GM23338 (cell line): ENCODE measurements around the gene CDH18. TPM values are rescaled to one million over a fixed set of nuclear protein-coding genes. Genes with fewer than 3 reads are reported as not detected.

Experiments
- ATAC-seq: fragments of 200-7000 bp; cut with Tn5 transposase; 3 replicates; pipeline ENCODE4 v1.9.1; 2020
- DNase-seq: peaks from one replicate; pipeline ENCODE4 v3.0.0-alpha.2; 2015; ENCODE audit warnings: low spot score
- H2AFZ ChIP-seq: fragments of 200-600 bp; sonication (generic); 2 replicates; pipeline ENCODE4 v1.8.0; 2016; ENCODE audit warnings: antibody characterized with exemption, mild to moderate bottlenecking, moderate library complexity
- H3F3A ChIP-seq: fragments of 200-600 bp; sonication (generic); replicated peaks from 2 replicates; pipeline ENCODE4 v1.8.0; 2017; ENCODE audit warnings: antibody characterized with exemption, mixed run types, low read depth
- H3K27ac ChIP-seq: fragments of 200-600 bp; sonication (generic); 2 replicates; pipeline ENCODE4 v1.6.1; 2016; ENCODE audit warnings: low read depth
- H3K27me3 ChIP-seq: fragments of 200-600 bp; sonication (generic); 2 replicates; pipeline ENCODE4 v1.8.0; 2016; ENCODE audit warnings: mild to moderate bottlenecking, mixed run types, moderate library complexity; ENCODE audit not compliant: insufficient read depth
- H3K36me3 ChIP-seq: fragments of 200-600 bp; sonication (generic); 2 replicates; pipeline ENCODE4 v1.8.0; 2016; ENCODE audit warnings: mild to moderate bottlenecking; ENCODE audit not compliant: insufficient read depth
- H3K4me1 ChIP-seq: fragments of 200-600 bp; sonication (generic); 2 replicates; pipeline ENCODE4 v1.8.0; 2016; ENCODE audit warnings: mild to moderate bottlenecking, moderate library complexity; ENCODE audit not compliant: insufficient read depth
- H3K4me2 ChIP-seq: fragments of 200-600 bp; sonication (generic); 2 replicates; pipeline ENCODE4 v1.7.1; 2017; ENCODE audit warnings: mixed run types
- H3K4me3 ChIP-seq: fragments of 200-600 bp; sonication (generic); 2 replicates; pipeline ENCODE4 v1.6.1; 2016; ENCODE audit warnings: mixed run types
- H3K79me2 ChIP-seq: fragments of 200-600 bp; sonication (generic); replicated peaks from 2 replicates; pipeline ENCODE4 v1.8.0; 2017; ENCODE audit warnings: mild to moderate bottlenecking; ENCODE audit not compliant: insufficient read depth
- H3K9me2 ChIP-seq: fragments of 200-600 bp; sonication (generic); 2 replicates; pipeline ENCODE4 v1.8.0; 2017; ENCODE audit not compliant: insufficient read depth
- H4K20me1 ChIP-seq: fragments of 200-600 bp; sonication (generic); replicated peaks from 2 replicates; pipeline ENCODE4 v1.8.0; 2017; ENCODE audit warnings: mild to moderate bottlenecking; ENCODE audit not compliant: insufficient read depth
- H3K27ac Mint-ChIP-seq: 2 replicates; pipeline ENCODE4 v1.8.0; 2020; ENCODE audit warnings: inconsistent platforms, mild to moderate bottlenecking, moderate library complexity, mixed read lengths
- H3K27me3 Mint-ChIP-seq: 3 replicates; pipeline ENCODE4 v1.8.0; 2022; ENCODE audit warnings: low read depth, mild to moderate bottlenecking, moderate library complexity, mixed read lengths, inconsistent platforms; ENCODE audit not compliant: insufficient read depth, poor library complexity
- H3K36me3 Mint-ChIP-seq: 3 replicates; pipeline ENCODE4 v1.8.0; 2021; ENCODE audit warnings: low read depth, mild to moderate bottlenecking, inconsistent platforms, moderate library complexity, mixed read lengths
- H3K4me1 Mint-ChIP-seq: 3 replicates; pipeline ENCODE4 v1.8.0; 2020; ENCODE audit warnings: mild to moderate bottlenecking, inconsistent platforms, mixed read lengths
- H3K4me3 Mint-ChIP-seq: 3 replicates; pipeline ENCODE4 v1.8.0; 2021; ENCODE audit warnings: moderate library complexity, mild to moderate bottlenecking, inconsistent platforms, mixed read lengths
- H3K9me3 Mint-ChIP-seq: 3 replicates; pipeline ENCODE4 v1.8.0; 2020; ENCODE audit warnings: moderate library complexity, mild to moderate bottlenecking, inconsistent platforms, mixed read lengths
- NANOG ChIP-seq: IDR thresholded peaks from 2 replicates; pipeline ENCODE4 v1.6.1; 2016; ENCODE audit warnings: antibody characterized with exemption, borderline replicate concordance
- ZNF462 ChIP-seq: fragments of 250-450 bp; sonication (Bioruptor Pico); IDR thresholded peaks from 2 replicates; pipeline ENCODE4 v1.5.0; 2020; ENCODE audit warnings: mild to moderate bottlenecking, moderate library complexity
- polyA plus RNA-seq: library from polyadenylated mRNA; unstranded; fragments of >200 nt; fragmentation: Nextera tagmentation; extraction: Ambion mirVana; gene quantifications from 2 replicates; pipeline ENCODE4 v1.2.1, GENCODE V29; 2016
- total RNA-seq: library from RNA; depleted of rRNA; stranded (reverse); fragments of >200 nt; shearing (Covaris generic); gene quantifications from 2 replicates; pipeline ENCODE4 v1.2.3, GENCODE V29; 2014

The CDH18 gene
- total and polyA plus RNA-seq, 2 experiments from 2014 or later = 1.3 TPM; not detected in 1

GRCh38 chr5:20030125-20030524, 42.1 kb upstream of the CDH18 start (continued):
- no peak for TF ChIP-seq ZNF462 (CRISPR knock-in tag)
- no peak for TF ChIP-seq NANOG

- H3K4me1 ChIP-seq = no peaks in the 10 kb centered on the region
- H4K20me1 ChIP-seq = no peaks in the 10 kb centered on the region
- Mint-ChIP-seq H3K9me3 (no peaks in the 10 kb centered on the region), H3K4me3 (no peak overlapping the region), H3K4me1 (no peaks in the 10 kb centered on the region), H3K27me3 (no peaks in the 10 kb centered on the region), H3K36me3 (no peaks in the 10 kb centered on the region), H3K27ac (no peak overlapping the region)
- TF ChIP-seq ZNF462 (CRISPR knock-in tag) = no peak
- H3K27ac ChIP-seq = no peak overlapping the region
- H3K36me3 ChIP-seq = no peaks in the 10 kb centered on the region
- ATAC-seq (no peak), DNase-seq (no peak)
- no peaks in the 10 kb centered on the region for H3K27me3 ChIP-seq
- H2AFZ ChIP-seq = no peak overlapping the region
- no peaks in the 10 kb centered on the region for H3K9me2 ChIP-seq
- H3K4me3 ChIP-seq = no peak overlapping the region
- H3K4me2 ChIP-seq = no peak overlapping the region
- H3K79me2 ChIP-seq = no peaks in the 10 kb centered on the region
- no peaks in the 10 kb centered on the region for H3F3A ChIP-seq
Observed at GRCh38 chr5:20029266-20029665, 41.3 kb upstream of the CDH18 start.
